ENCODE measurements around the gene CCDC83. TPM values are rescaled to one million over a fixed set of nuclear protein-coding genes. Genes with fewer than 3 reads are reported as not detected.
"Not testable (repeated sequence)": the region's sequence is repeated elsewhere in the genome, so short reads cannot be mapped to it uniquely, and the experiment has no call there.

CCDC83 gene
- polyA plus RNA-seq, 1 of the 3 experiments (the other 2 are of a cell fraction), result not detected

- H3K9me2 ChIP-seq, result no peaks in the 10 kb centered on the region
- ChIA-PET POLR2A (no interaction called here), CTCF (no interaction called here)
- WGBS (ENCODE audit: low lambda C conversion rate), result 73% methylated on average over 1 of the region's 1 CpG
- H3K27me3 ChIP-seq (ENCODE audit: insufficient read depth), result no peaks in the 10 kb centered on the region
- no peaks in the 10 kb centered on the region for H3K9me3 ChIP-seq
- H3K4me3 ChIP-seq (ENCODE audit: low read depth in 2 of 2, low read length in 1 of 2), result no peak overlapping the region
- no peaks in the 10 kb centered on the region for H3K36me3 ChIP-seq (replicated peaks in 1 of 2; ENCODE audit: control insufficient read depth in 1 of 2, insufficient read depth in 2 of 2, low read length in 1 of 2)
- TF ChIP-seq FOXM1 (IDR thresholded peaks at IDR 0.05; ENCODE audit: low read depth) (no peak), RCOR1 (IDR thresholded peaks at IDR 0.05; ENCODE audit: low read length) (no peak), CTCF (IDR thresholded peaks at IDR 0.05) (no peak), GATA2 (CRISPR knock-in tag; IDR thresholded peaks at IDR 0.05) (no peak), TAF1 (IDR thresholded peaks at IDR 0.05; ENCODE audit: borderline replicate concordance, low read depth, low read length) (no peak), IRF3 (IDR thresholded peaks at IDR 0.05; ENCODE audit: low read depth, low read length) (no peak), POLR2AphosphoS5 (IDR thresholded peaks at IDR 0.05; ENCODE audit: low read depth, low read length) (no peak), EP300 (IDR thresholded peaks at IDR 0.05; ENCODE audit: borderline replicate concordance in 1 of 2, low read depth in 1 of 2, low read length in 1 of 2) (no peak), CHD2 (IDR thresholded peaks at IDR 0.05; ENCODE audit: low read length, partially characterized antibody) (no peak), USF2 (IDR thresholded peaks at IDR 0.05; ENCODE audit: borderline replicate concordance, low read depth, low read length) (no peak), EZH2phosphoT487 (IDR thresholded peaks at IDR 0.05; ENCODE audit: borderline replicate concordance, low read depth) (no peak), TCF12 (IDR thresholded peaks at IDR 0.05) (no peak), NRF1 (IDR thresholded peaks at IDR 0.05; ENCODE audit: low read depth, low read length) (no peak), USF1 (IDR thresholded peaks at IDR 0.05; ENCODE audit: borderline replicate concordance, low read depth) (no peak), RAD21 (IDR thresholded peaks at IDR 0.05; ENCODE audit: low read length) (no peak), ELF1 (IDR thresholded peaks at IDR 0.05) (no peak), SIN3A (IDR thresholded peaks at IDR 0.05; ENCODE audit: borderline replicate concordance, low read depth, low read length) (no peak), SMC3 (IDR thresholded peaks at IDR 0.05; ENCODE audit: low read depth, low read length) (no peak)
- H4K20me1 ChIP-seq (ENCODE audit: insufficient read depth), result no peaks in the 10 kb centered on the region
- no peaks in the 10 kb centered on the region for H3K79me2 ChIP-seq (ENCODE audit: insufficient read depth)
- no peak for DNase-seq
- no peak overlapping the region for H3K27ac ChIP-seq (ENCODE audit: low read depth in 2 of 2, low read length in 1 of 2)
- H3K4me1 ChIP-seq (ENCODE audit: control insufficient read depth in 1 of 2, insufficient read depth in 2 of 2, low read depth in 1 of 2, low read length in 1 of 2), result no peaks in the 10 kb centered on the region
- no peak overlapping the region for H3K9ac ChIP-seq
- H2AFZ ChIP-seq (ENCODE audit: low read depth), result no peak overlapping the region
- H3F3A ChIP-seq (replicated peaks; ENCODE audit: insufficient read depth), result no peaks in the 10 kb centered on the region
- no peak overlapping the region for H3K4me2 ChIP-seq
These were observed 68.3 kb downstream of the CCDC83 start for GRCh38 chr11:85923455-85923854.

GRCh38 chr11:85926653-85927214, 71.6 kb downstream of the CCDC83 start:
- H3K9me2 ChIP-seq; H3K36me3 ChIP-seq (replicated peaks in 1 of 2; ENCODE audit: control insufficient read depth in 1 of 2, insufficient read depth in 2 of 2, low read length in 1 of 2); H3K27ac ChIP-seq (ENCODE audit: low read depth in 2 of 2, low read length in 1 of 2); H3K4me3 ChIP-seq (ENCODE audit: low read depth in 2 of 2, low read length in 1 of 2); H4K20me1 ChIP-seq (ENCODE audit: insufficient read depth); H2AFZ ChIP-seq (ENCODE audit: low read depth); DNase-seq; H3K27me3 ChIP-seq (ENCODE audit: insufficient read depth); H3K4me1 ChIP-seq (ENCODE audit: control insufficient read depth in 1 of 2, insufficient read depth in 2 of 2, low read depth in 1 of 2, low read length in 1 of 2); H3F3A ChIP-seq (replicated peaks; ENCODE audit: insufficient read depth); POLR2A ChIA-PET; CTCF ChIA-PET; H3K79me2 ChIP-seq (ENCODE audit: insufficient read depth); H3K9ac ChIP-seq; H3K4me2 ChIP-seq; H3K9me3 ChIP-seq: not testable (repeated sequence)
- 2% methylated on average over 2 of the region's 2 CpGs for WGBS (ENCODE audit: low lambda C conversion rate)
